Calu3 (cell line): ENCODE results near the gene ZNF679. TPM values are rescaled to one million over a fixed set of nuclear protein-coding genes. Genes with fewer than 3 reads are reported as not detected.
"Not testable (repeated sequence)": the region's sequence is repeated elsewhere in the genome, so short reads cannot be mapped to it uniquely, and the experiment has no call there.

Experiments used
- Bru-seq: library from RNA; stranded (reverse); fragments of 400-500 nt; gene quantifications from one replicate; lab custom pipeline; 2021; lab: Mats Ljungman, UMichigan
- BruChase-seq, 2 experiments: library from RNA; stranded (reverse); fragments of 400-500 nt; gene quantifications; one replicate each; lab custom pipeline; 2021; lab: Mats Ljungman, UMichigan
- BruUV-seq: library from RNA; stranded (reverse); fragments of 400-500 nt; replicated peaks from 2 replicates; lab custom pipeline; 2021; lab: Mats Ljungman, UMichigan
- CTCF ChIA-PET: fragments of 300-600 bp; sonication (Branson Sonifier 250); formaldehyde crosslinking; loops from one replicate; lab custom pipeline; 2022; ENCODE audit warnings: antibody characterized with exemption; lab: Charles Lee
- DNase-seq: peaks from one replicate; pipeline ENCODE4 v3.0.0; 2022
- H3K27ac Mint-ChIP-seq: one replicate; pipeline ENCODE4 v1.8.0; 2022; ENCODE audit warnings: mixed read lengths; ENCODE audit not compliant: unreplicated experiment
- H3K27me3 Mint-ChIP-seq: one replicate; pipeline ENCODE4 v1.8.0; 2022; ENCODE audit warnings: mixed read lengths; ENCODE audit not compliant: unreplicated experiment
- H3K36me3 Mint-ChIP-seq: one replicate; pipeline ENCODE4 v1.8.0; 2022; ENCODE audit warnings: mild to moderate bottlenecking, moderate library complexity, mixed read lengths; ENCODE audit not compliant: insufficient read depth, unreplicated experiment
- H3K4me1 Mint-ChIP-seq: one replicate; pipeline ENCODE4 v1.8.0; 2022; ENCODE audit warnings: mild to moderate bottlenecking, low read depth, mixed read lengths; ENCODE audit not compliant: unreplicated experiment
- H3K4me3 Mint-ChIP-seq: one replicate; pipeline ENCODE4 v1.8.0; 2022; ENCODE audit warnings: mild to moderate bottlenecking, low read depth, moderate library complexity, mixed read lengths; ENCODE audit not compliant: unreplicated experiment
- H3K9me3 Mint-ChIP-seq: one replicate; pipeline ENCODE4 v1.8.0; 2022; ENCODE audit warnings: low read depth, mixed read lengths; ENCODE audit not compliant: unreplicated experiment
- intact Hi-C: fragments of 100-400 bp; cut with micrococcal nuclease; formaldehyde crosslinking; loops from one replicate; pipeline ENCODE4 v1.10.0; 2022; ENCODE audit not compliant: unreplicated experiment
- long read RNA-seq: library from polyadenylated mRNA; stranded (forward); transcript quantifications from one replicate; pipeline ENCODE4 v2.0.0, GENCODE V29; 2022
- total RNA-seq: library from RNA; stranded (reverse); gene quantifications from 2 replicates; pipeline ENCODE4 v1.2.3, GENCODE V29; 2022
- TF ChIP-seq, protein P1 (sequence below): fragments of 200-600 bp; IDR thresholded peaks from one replicate; pipeline ENCODE4 v1.8.0; 2022; ENCODE audit warnings: antibody characterized with exemption; ENCODE audit not compliant: unreplicated experiment

Gene ZNF679
- total RNA-seq (not detected in 2 replicates), Bru-seq, nascent RNA (not detected), BruChase-seq, experiment 1, labeled RNA remaining after a 6-hour chase (not detected), BruChase-seq, experiment 2, labeled RNA remaining after a 2-hour chase (not detected)
- long read RNA-seq: 0 reads

DNA sequence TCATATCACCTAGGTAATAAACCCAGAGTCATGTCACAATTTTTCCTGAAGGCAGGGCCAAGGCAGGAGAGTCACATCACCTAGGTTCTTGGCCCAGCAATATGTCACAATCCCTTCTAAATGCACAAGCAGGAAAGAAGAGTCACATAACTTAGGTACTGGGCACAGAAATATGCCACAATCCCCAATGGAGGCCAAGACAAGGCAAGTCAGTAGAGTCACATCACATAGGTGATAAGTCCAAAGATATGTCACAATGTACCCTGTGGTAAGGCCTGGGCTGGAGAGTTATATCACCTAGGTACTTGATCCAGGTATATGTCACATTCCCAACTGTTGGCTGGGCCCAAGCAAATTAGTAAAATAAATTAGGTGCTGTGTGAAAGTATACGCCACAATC lies at the start of gene ZNF679:
Gene ZNF679 (plus strand): TSS at position 301 of the 400 bp plus-strand sequence. CDS start 20,644 bp downstream, outside the sequence.
- H3K27me3 Mint-ChIP-seq, H3K36me3 Mint-ChIP-seq, intact Hi-C loops, H3K27ac Mint-ChIP-seq, CTCF ChIA-PET, H3K4me1 Mint-ChIP-seq, H3K4me3 Mint-ChIP-seq, BruUV-seq, DNase-seq, H3K9me3 Mint-ChIP-seq: not testable (repeated sequence)

- CTCF ChIA-PET: no interaction called here
- no peak overlapping the region for H3K27ac Mint-ChIP-seq
- H3K4me3 Mint-ChIP-seq: no peak overlapping the region
- intact Hi-C loops: no loop called here
- DNase-seq: no peak
- no peaks in the 10 kb centered on the region for H3K4me1 Mint-ChIP-seq
- H3K9me3 Mint-ChIP-seq: peaks cover 6% of the 10 kb centered on the region
- H3K27me3 Mint-ChIP-seq: no peaks in the 10 kb centered on the region
- no TSS peak for BruUV-seq
- no peaks in the 10 kb centered on the region for H3K36me3 Mint-ChIP-seq
- TF ChIP-seq, protein P1, sequence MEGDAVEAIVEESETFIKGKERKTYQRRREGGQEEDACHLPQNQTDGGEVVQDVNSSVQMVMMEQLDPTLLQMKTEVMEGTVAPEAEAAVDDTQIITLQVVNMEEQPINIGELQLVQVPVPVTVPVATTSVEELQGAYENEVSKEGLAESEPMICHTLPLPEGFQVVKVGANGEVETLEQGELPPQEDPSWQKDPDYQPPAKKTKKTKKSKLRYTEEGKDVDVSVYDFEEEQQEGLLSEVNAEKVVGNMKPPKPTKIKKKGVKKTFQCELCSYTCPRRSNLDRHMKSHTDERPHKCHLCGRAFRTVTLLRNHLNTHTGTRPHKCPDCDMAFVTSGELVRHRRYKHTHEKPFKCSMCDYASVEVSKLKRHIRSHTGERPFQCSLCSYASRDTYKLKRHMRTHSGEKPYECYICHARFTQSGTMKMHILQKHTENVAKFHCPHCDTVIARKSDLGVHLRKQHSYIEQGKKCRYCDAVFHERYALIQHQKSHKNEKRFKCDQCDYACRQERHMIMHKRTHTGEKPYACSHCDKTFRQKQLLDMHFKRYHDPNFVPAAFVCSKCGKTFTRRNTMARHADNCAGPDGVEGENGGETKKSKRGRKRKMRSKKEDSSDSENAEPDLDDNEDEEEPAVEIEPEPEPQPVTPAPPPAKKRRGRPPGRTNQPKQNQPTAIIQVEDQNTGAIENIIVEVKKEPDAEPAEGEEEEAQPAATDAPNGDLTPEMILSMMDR: no peak
Observed at GRCh38 chr7:64180989-64181388, 47.3 kb upstream of the ZNF679 start.

DNA sequence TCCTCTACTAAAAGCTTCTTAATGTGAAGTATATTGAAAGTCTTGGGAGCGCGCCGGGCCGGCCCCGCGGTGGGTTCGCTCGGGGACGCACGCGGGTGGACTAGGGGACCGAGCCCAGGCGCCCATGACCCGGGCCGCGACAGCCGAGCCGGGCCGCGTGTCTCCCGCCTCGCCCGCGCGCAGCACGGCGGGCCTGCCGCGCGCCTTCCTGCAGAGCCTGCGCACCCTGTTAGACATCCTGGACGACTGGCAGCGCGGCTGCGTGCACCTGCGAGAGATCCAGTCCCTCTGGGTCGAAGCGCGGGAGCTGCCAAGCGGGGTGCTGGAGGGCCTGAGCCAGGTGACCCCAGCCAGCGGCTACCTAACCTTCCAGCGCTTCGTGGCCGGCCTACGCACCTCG lies 46.7 kb upstream of the ZNF679 start:
- H3K9me3 Mint-ChIP-seq: peaks cover 6% of the 10 kb centered on the region
- no peaks in the 10 kb centered on the region for H3K27me3 Mint-ChIP-seq
- CTCF ChIA-PET: no interaction called here
- no peak overlapping the region for H3K27ac Mint-ChIP-seq
- TF ChIP-seq, protein P1: no peak
- H3K36me3 Mint-ChIP-seq: no peaks in the 10 kb centered on the region
- no peak overlapping the region for H3K4me3 Mint-ChIP-seq
- no TSS peak for BruUV-seq
- no peak for DNase-seq
- H3K4me1 Mint-ChIP-seq: no peaks in the 10 kb centered on the region
- intact Hi-C loops: no loop called here

- CTCF ChIA-PET: no interaction called here
- no TSS peak for BruUV-seq
- intact Hi-C loops: no loop called here
- Mint-ChIP-seq H3K27me3 (no peaks in the 10 kb centered on the region), H3K4me1 (no peaks in the 10 kb centered on the region), H3K9me3 (peaks cover 6% of the 10 kb centered on the region), H3K36me3 (no peaks in the 10 kb centered on the region), H3K4me3 (no peak overlapping the region), H3K27ac (no peak overlapping the region)
- no peak for DNase-seq
- TF ChIP-seq, protein P1: no peak
Observed at GRCh38 chr7:64182036-64182790, 46.1 kb upstream of the ZNF679 start.
